Activated CD4-positive, alpha-beta T cell treated with anti-CD3 and anti-CD28 coated beads for 48 hours (primary cell): Measurements from ENCODE around the gene NTRK2.
"Not testable (repeated sequence)": the region's sequence is repeated elsewhere in the genome, so short reads cannot be mapped to it uniquely, and the experiment has no call there.

Source experiments
- DNase-seq: peaks from one replicate; pipeline ENCODE4 v3.0.0-alpha.2; 2020

The NTRK2 gene

DNA sequence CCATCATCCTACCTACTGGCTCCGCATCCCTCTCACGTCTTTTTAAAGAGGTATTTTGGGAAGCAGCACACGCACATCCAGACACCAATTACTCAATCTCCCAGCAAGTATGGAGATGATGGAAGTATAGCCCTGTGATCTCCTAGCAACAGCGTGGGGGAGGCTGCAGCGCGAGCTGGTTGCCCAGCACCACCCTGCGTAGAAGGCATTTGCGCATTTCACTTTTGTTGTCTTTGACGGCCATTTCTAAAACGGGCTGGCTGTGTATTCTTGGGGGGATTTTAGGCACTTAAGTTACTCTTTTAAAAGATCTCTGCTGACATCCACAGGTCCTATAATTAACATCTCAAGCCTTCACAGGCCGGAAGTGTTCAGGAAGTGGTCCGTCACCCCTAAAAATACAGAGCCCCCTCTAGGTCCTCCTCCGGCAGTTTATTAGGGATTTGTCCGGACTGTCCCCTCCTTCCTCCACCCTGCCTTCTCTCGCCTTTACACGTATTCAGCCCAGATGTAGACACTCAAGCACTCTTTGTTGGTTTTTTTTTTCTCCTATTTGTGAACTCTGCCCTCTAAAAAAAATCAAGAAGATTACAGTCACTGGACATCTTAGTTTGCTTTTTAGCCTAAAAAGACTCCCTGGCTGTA, 371.4 kb downstream of the NTRK2 start:
- no peak for DNase-seq

DNA sequence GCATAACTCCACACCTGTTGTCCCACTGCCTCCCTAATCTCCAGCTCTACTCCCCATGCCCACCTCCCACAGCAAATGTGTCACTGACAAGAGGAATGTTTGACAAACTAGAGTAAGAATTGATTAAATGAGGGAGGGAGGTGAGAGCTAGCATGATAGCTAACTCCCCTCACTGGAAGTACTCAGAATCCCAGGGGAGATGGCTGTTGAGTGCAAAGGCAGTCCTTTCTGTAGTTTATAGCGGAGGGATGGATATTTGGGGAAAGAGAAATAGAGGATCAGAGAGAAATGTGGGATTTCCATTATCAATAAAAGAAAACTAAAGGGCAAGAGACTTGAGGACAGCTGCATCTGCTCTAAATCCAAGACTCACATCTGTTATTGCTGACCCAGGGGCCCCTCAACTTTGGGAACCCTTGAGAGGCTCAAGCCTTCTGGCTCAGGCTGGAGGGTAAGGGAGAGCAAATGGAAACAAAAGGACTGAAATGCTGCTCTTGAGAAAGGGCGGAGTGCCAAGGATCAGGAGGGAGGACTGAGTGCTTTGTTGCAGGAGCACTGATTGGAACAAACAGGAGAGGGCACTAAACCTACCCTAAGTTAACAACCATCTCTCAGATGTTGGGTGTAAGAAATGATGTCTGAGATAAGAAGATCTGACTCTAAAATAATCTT, 372.1 kb downstream of the NTRK2 start:
- no peak for DNase-seq

DNA sequence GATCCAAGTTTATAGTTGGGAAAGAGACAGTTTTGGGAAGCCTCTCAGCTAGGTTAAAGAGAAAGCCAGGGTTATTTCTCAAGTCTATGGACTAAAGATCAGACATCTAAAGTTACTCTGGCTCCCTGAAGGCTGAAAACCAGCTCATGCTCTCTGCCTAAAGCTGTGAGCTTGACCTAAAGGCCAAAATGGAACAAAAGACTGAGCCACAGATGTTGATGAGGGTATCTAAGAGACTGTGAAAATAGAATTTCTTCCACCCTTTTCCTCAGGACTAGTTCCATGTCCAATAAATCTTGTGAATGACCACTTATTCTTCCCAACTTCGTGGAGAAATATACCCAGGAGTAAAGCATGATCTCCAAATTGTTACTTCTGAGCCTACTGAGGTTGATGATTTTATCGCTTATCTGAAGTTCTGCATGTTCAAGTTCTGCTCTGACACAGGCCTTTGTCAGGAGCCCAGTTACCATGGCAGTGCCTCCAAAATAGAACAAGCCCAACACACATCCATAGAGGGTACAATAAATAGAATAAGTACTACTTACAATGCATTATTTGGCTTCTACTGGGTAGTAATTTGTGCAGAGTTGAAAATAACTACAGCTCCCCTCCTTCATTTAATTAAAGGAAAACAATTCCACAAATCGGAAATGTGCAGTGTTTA, 373.6 kb downstream of the NTRK2 start:
- no peak for DNase-seq

DNA sequence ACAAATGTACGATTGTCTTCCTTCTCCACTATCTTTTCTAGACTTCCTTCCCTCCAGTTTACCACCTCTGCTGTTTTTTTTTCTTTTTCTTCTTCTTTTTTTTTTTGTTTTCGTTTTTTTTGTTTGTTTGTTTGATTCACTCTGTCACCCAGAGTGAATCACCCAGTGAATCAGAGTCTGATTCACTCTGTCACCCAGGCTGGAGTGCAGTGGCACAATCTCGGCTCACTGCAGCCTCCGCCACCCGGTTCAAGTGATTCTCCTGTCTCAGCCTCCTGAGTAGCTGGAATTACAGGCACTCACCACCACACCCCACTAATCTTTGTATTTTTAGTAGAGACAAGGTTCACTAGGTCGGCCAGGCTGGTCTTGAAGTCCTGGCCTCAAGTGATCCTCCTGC, 375.7 kb downstream of the NTRK2 start:
- no peak for DNase-seq

DNA sequence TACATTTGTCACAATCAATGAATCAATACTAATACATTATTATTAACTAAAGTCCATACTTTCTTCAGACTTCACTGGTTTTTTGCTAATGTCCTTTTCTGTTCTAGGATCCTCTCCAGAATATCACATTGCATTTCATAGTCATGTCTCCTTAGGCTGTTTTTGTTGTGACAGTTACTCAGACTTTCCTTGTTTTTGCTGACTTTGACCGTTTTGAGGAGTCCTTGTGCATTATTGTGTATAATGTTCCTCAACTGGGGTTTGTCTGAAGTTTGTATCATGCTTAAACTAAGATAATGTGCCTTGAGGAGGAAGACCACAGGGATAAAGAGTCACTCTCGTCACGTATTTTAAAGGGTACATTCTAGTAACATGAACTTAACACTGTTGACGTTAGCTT, 376.9 kb downstream of the NTRK2 start:
- DNase-seq, result no peak

DNA sequence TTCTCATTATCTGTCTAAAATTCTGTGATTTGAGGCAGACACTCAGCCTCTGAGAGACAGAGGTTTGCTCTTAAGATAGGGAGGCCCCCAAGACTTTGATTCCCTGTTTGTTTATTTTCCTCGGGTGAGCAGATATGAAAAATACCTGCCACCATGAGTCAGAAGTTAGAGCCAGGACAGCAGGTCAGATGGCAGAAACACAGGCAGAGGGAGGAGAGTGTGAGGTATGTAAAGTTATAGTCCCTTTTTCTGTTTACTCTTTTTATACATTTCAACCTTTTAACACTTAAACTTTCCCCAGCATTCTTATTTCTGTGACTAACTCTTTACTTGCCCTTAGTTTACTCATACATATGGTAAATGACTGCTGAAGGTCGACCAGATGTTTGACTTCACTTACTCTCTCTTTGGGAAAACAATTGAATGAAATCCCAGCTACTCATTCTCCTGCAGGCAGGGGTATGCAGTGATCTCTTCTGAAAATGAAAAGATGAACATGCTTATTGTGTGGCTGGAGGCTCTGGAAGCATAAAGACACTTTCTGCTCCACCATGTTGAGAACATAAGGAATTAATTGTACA, 383.8 kb downstream of the NTRK2 start:
- DNase-seq, result no peak

DNA sequence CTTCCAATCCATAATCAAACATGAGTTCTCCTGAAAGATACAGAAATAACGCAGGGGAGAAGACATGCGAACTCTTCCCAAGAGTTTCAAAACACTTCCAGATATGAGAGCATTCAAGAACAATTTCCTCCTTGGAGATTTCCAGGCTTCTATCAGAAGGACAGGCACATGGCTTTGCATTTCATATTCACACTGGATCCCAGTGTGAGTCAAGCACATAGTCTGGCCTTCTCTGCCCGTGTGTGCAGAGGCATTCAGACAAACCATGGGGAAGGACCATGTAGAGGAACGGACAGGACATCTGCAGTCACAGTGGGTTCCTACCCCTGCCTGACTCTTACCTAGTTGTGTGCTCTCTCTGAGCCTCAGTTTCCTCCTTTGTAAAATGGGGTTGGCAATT, 384.5 kb downstream of the NTRK2 start:
- no peak for DNase-seq

DNA sequence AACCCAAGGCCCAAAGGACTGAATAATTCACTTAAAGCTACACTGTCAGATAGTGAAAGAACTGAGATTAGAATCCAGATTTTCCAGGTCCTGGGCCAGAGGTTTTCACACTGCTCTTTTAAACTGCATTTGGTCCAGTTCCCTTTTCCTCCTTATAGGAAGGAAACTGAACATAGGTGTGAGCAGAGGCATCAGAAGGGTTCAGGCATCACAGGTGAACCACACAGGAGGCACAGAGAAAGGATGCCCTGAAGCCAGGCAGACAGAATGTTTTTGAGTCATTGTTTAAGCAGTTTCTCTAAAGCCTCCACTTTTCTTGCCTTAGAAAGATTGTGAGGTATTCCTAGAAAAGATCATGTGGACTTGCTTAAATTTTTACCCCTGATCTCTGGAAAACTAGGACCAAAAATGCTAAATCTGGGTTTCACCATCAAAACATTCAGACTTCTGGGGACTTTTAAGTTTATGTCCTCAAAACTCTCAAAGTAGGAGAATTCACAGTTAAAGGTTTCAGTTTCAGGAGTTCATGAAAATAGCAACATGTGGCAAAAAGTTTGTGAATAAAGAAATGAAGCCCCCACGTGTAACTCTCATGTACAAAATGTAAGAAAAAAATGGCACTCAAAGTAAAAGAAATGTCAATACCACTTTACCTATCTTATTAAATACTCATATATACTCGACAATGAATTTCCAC, 386.1 kb downstream of the NTRK2 start:
- no peak for DNase-seq

DNA sequence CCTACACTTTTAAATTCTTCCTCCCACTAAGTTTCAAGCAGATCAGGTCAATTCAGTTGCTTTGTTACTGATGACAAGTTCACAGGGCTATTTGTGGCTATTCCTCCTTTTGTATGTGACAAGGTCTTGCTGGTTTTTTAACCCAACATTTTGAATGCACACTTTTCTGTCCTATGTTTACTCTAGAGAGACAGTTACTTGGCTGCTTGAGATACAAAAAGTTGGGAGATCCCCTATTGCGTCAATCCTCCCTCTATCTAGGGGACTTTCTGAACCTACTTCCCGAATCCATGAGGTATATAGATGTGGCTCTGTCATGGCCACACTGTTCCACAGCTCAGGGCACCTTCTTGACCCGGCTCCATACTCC, 386.7 kb downstream of the NTRK2 start:
- DNase-seq, result no peak

DNA sequence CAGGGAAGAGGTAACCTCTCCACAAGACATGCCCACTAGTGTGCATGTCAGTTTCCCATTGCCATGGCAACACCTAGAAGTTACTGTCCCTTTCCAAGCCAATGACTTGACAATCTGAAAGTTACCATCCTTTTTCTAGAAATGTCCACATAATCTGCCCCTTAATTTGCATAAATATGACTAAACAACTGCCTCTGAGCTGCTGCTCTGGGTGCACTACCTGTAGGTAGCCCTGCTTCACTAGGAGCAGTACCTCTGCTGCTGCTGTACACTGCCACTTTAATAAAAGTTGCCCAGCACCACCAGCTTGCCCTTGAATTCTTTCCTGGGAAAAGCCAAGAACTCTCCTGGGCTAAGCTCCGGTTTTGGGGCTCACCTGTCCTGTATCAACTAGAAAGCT, 392.4 kb downstream of the NTRK2 start:
- no peak for DNase-seq

DNA sequence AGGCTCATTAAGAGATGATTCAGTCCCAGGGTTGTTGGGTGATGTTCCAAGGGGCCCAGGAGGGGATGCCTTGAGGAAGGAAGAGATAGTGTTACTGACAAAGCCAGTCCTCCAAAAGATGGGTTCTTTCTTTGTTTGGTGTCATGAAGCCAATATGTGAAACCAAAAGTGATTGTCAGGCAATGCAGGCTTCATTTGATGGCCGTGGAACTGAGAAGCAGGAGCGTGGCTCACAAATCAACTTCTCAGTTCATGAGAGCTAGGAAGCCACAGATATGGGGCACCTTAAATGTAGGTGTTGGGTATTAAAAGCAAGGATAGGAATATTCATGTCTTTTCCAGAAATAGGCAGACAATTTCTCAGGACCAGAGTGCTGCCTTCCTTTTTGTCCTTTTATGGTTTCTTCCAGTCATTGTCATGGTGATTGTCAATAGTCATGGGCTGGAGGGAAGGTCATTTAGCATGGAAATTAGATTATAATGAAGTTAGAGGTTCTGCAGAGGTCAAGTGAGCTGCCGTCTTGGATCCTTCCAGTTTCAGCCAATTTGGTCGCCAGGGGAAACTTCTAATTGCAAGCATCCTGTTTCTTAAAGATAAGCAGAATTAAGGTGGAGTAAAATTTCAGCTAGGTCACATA, 393.0 kb downstream of the NTRK2 start:
- no peak for DNase-seq

DNA sequence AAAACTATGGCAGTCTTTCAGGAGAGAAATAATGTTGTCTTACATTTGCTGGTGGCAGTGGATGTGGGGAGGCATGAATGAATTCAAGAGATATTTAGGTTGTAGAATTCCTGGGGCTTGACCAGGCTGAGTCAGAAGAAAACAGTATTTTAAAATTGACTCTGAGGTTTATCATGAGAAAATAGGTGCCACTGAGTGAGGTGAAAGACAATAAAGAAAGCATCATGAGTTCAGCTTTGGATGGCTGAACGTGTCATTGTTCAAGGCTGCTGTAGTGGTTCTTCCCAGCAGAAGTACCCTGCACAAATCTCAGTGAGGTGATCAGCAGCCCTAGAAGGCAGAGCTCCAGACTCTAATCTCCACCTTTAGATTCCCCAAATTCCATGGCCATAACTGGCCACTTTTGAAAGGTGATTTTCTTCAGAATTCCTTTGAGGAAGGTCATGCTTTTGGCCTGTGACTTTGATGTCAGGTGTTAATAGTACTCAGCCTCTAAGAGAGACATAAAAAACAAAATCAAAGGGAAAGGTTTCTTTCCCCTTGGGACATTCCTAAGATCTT, 395.4 kb downstream of the NTRK2 start:
- no peak for DNase-seq

DNA sequence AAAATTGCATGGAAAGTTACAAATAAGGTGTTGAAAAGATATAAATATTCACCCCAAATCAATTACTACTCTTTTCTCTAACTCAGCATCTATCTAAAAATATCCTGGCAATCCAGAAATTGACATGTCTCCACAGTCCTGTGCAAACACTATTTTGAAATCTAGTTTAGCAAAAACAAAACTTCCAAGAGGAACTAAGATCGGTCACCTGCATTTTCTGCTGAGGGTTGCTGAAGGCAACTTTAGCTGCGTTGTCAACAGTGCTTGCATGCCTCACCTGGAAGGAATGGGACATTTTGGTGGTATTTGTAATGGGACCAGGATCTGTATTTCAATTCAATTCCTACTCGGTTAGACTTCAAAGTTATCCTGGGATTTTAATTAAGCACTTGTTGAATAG, 398.3 kb downstream of the NTRK2 start:
- no peak for DNase-seq

DNA sequence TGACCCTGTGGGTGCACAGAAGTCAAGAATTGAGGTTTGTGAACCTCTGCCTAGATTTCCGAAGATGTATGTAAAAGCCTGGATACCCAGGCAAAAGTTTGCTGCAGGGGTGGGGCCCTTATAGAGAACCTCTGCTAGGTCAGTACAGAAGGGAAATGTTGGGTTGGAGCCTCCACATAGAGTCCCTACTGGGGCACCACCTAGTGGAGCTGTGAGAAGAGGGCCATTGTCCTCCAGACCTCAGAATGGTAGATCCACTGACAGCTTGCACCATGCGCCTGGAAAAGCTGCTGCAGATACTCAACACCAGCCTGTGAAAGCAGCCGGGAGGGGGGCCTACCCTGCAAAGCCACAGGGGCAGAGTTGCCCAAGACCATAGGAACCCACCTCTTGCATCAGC, 399.9 kb downstream of the NTRK2 start:
- not testable (repeated sequence) for DNase-seq
